ENCODE results near the gene SYT1. TPM values are rescaled to one million over a fixed set of nuclear protein-coding genes. Genes with fewer than 3 reads are reported as not detected.

SYT1 gene
- total RNA-seq, 3 donors from 2014 or later (not counting 1 experiment from before 2014, with no cell fraction given): not detected

DNA sequence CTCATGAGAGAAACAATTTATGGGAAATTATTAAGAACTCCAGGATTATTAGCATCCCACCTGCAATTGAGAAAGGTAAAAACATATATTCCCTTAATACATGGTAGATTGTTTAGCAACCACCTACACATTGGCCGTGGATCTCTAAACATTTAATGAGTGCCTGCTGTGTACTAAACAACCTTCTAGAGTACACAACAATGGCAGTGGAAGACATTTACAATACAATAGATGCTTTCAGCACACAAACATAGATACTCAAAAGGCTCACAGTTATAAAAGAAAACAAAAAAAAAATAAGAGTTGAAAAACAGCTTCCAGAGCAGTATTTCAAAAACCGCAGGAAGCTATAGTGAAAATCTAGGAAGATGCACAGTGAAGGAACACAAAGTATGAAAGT is 382.9 kb downstream of the SYT1 start:
- Mint-ChIP-seq H3K4me1 (no peaks in the 10 kb centered on the region), H3K9me3 (peaks cover 9 to 17% of the 10 kb centered on the region in 2 donors), H3K27ac (no peak overlapping the region), H3K27me3 (ENCODE audit: low read depth in 2 of 2) (no peaks in the 10 kb centered on the region), H3K4me3 (no peak overlapping the region), H3K36me3 (peaks cover 11% of the 10 kb centered on the region)
- H3K27ac ChIP-seq (ENCODE audit: low read length): no peak overlapping the region
- intact Hi-C loops (cut with micrococcal nuclease): no loop called here
- no peaks in the 10 kb centered on the region for H3K36me3 ChIP-seq (ENCODE audit: control insufficient read depth, insufficient read depth, low read length)
- H3K27me3 ChIP-seq (ENCODE audit: control insufficient read depth, insufficient read depth, low read length): no peaks in the 10 kb centered on the region
- ATAC-seq: no peak
- H3K9me3 ChIP-seq (ENCODE audit: control insufficient read depth, insufficient read depth, low read length): no peaks in the 10 kb centered on the region
- no peaks in the 10 kb centered on the region for H3K4me1 ChIP-seq (ENCODE audit: control insufficient read depth, insufficient read depth, low read length)
- 98% methylated on average over 2 of the region's 2 CpGs for WGBS (ENCODE audit: insufficient coverage)
- no peak overlapping the region for H3K4me3 ChIP-seq (ENCODE audit: low read length)
- no peak for DNase-seq
- no peak for TF ChIP-seq CTCF (IDR thresholded peaks at IDR 0.05)

- Histone ChIP-seq H3K9me3 (ENCODE audit: control insufficient read depth, insufficient read depth, low read length) (no peaks in the 10 kb centered on the region), H3K4me1 (ENCODE audit: control insufficient read depth, insufficient read depth, low read length) (no peaks in the 10 kb centered on the region), H3K36me3 (ENCODE audit: control insufficient read depth, insufficient read depth, low read length) (no peaks in the 10 kb centered on the region), H3K27ac (ENCODE audit: low read length) (no peak overlapping the region), H3K27me3 (ENCODE audit: control insufficient read depth, insufficient read depth, low read length) (no peaks in the 10 kb centered on the region), H3K4me3 (ENCODE audit: low read length) (no peak overlapping the region)
- Mint-ChIP-seq H3K4me3 (no peak overlapping the region), H3K4me1 (no peaks in the 10 kb centered on the region), H3K27ac (no peak overlapping the region), H3K27me3 (ENCODE audit: low read depth in 2 of 2) (no peaks in the 10 kb centered on the region), H3K36me3 (peaks cover 6% of the 10 kb centered on the region), H3K9me3 (peaks cover 12 to 23% of the 10 kb centered on the region in 2 donors)
- DNase-seq: no peak
- no peak for TF ChIP-seq CTCF (IDR thresholded peaks at IDR 0.05)
- 93% methylated on average over 3 of the region's 4 CpGs for WGBS (ENCODE audit: insufficient coverage)
- ATAC-seq: no peak
- intact Hi-C loops (cut with micrococcal nuclease): no loop called here
Observed at GRCh38 chr12:79250186-79250585, 385.6 kb downstream of the SYT1 start.

DNA sequence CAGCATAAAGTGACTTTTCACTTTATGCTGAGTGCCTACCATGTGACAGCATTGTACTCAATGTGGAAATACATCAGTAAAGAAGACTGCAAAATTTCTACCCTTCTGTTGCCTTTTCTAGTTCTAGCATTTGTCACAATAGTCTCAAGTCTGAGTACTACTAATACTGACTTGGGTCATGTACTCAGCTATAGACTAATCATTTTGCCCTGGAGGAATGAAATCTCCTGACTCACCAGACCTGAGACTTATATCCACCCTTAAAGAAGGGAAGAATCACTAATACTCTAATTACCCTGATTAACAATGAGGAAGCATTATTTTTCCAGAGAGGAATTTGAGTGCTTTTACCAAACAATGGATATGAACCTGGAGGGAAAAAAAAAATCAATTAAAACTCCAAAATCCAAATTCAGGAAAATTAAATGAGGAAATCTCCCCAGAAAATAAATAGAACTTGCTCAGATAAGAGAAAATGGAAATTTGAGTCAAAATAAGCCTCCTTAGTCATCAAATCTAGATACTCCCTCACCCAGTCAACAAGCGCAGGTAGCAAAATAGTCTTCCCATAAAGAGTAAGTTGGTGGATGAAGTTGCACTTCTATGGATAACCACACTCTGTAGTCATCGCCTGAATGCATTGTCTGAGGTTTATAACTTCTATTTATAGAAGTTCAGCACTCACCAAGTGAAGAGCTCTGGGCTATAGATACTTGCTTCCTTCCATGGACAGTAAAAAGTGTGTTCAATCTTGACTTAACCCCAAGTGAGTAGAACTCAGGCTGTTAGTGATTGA is 386.6 kb downstream of the SYT1 start:
- Histone ChIP-seq H3K27me3 (ENCODE audit: control insufficient read depth, insufficient read depth, low read length) (no peaks in the 10 kb centered on the region), H3K9me3 (ENCODE audit: control insufficient read depth, insufficient read depth, low read length) (no peaks in the 10 kb centered on the region), H3K27ac (ENCODE audit: low read length) (no peak overlapping the region), H3K36me3 (ENCODE audit: control insufficient read depth, insufficient read depth, low read length) (no peaks in the 10 kb centered on the region), H3K4me1 (ENCODE audit: control insufficient read depth, insufficient read depth, low read length) (no peaks in the 10 kb centered on the region), H3K4me3 (ENCODE audit: low read length) (no peak overlapping the region)
- intact Hi-C loops (cut with micrococcal nuclease): no loop called here
- Mint-ChIP-seq H3K4me1 (no peaks in the 10 kb centered on the region), H3K27me3 (ENCODE audit: low read depth in 2 of 2) (no peaks in the 10 kb centered on the region), H3K9me3 (peaks cover 10 to 23% of the 10 kb centered on the region in 2 donors), H3K36me3 (peaks cover 6% of the 10 kb centered on the region), H3K27ac (no peak overlapping the region), H3K4me3 (no peak overlapping the region)
- DNase-seq (no peak), ATAC-seq (no peak)
- no peak for TF ChIP-seq CTCF (IDR thresholded peaks at IDR 0.05)
- 43% methylated on average over 1 of the region's 2 CpGs for WGBS (ENCODE audit: insufficient coverage)

All from natural killer cell (primary cell).